GM18951 (cell line): Measurements from ENCODE around the gene COX11.

Source experiments
- POLR2A ChIP-seq: IDR thresholded peaks from 4 replicates; pipeline ENCODE4 v1.6.1; 2011; ENCODE audit warnings: mild to moderate bottlenecking; ENCODE audit not compliant: insufficient read length, insufficient read depth; ENCODE audit errors: extremely low read depth
- in situ Hi-C: fragments of 300-500 bp; cut with MboI; formaldehyde crosslinking; loops from one replicate; pipeline ENCODE4 v1.12.0; 2022; ENCODE audit warnings: low sequenced_read_pairs, mixed read lengths, inconsistent platforms; ENCODE audit not compliant: unreplicated experiment

COX11 gene

GRCh38 chr17:54977744-54978143 lies 9.3 kb upstream of the COX11 start:
- no peak for TF ChIP-seq POLR2A
- in situ Hi-C loops: loop anchor here (25.0 kb wide), 1 partner anchor 535 kb away; the partner anchor contains the start of gene SMIM36

- TF ChIP-seq POLR2A: no peak
- in situ Hi-C loops: loop anchor here (25.0 kb wide), 1 partner anchor 536 kb away; the partner anchor contains the start of gene SMIM36
Measured at GRCh38 chr17:54976316-54976715, 7.9 kb upstream of the COX11 start.

GRCh38 chr17:54974759-54975158 lies 6.3 kb upstream of the COX11 start:
- in situ Hi-C loops: loop anchor here (25.0 kb wide), 1 partner anchor 538 kb away; the partner anchor contains the start of gene SMIM36
- no peak for TF ChIP-seq POLR2A

- in situ Hi-C loops: no loop called here
- no peak for TF ChIP-seq POLR2A
Measured at GRCh38 chr17:54972406-54973138, 4.1 kb upstream of the COX11 start.

GRCh38 chr17:54971901-54972300 lies 3.4 kb upstream of the COX11 start:
- no peak for TF ChIP-seq POLR2A
- in situ Hi-C loops: no loop called here

- no peak for TF ChIP-seq POLR2A
- in situ Hi-C loops: no loop called here
Measured at GRCh38 chr17:54971147-54971546, 2.7 kb upstream of the COX11 start.

GRCh38 chr17:54969658-54970572 lies 1.5 kb upstream of the COX11 start:
- in situ Hi-C loops: no loop called here
- TF ChIP-seq POLR2A: no peak

GRCh38 chr17:54968988-54969332 lies 506 bp upstream of the COX11 start:
- no peak for TF ChIP-seq POLR2A
- in situ Hi-C loops: no loop called here

- in situ Hi-C loops: no loop called here
- TF ChIP-seq POLR2A: no peak
Measured at GRCh38 chr17:54967621-54968261, 713 bp downstream of the COX11 start.

GRCh38 chr17:54956791-54957190 lies 11.7 kb downstream of the COX11 start:
- in situ Hi-C loops: no loop called here
- no peak for TF ChIP-seq POLR2A

GRCh38 chr17:54951286-54951685 lies 17.2 kb downstream of the COX11 start:
- in situ Hi-C loops: no loop called here
- TF ChIP-seq POLR2A: no peak

- TF ChIP-seq POLR2A: no peak
- in situ Hi-C loops: no loop called here
Measured at GRCh38 chr17:54950116-54950515, 18.3 kb downstream of the COX11 start.

- no peak for TF ChIP-seq POLR2A
- in situ Hi-C loops: no loop called here
Measured at GRCh38 chr17:54948380-54948779, 20.1 kb downstream of the COX11 start.
